H1 (cell line): ENCODE results near the gene PTH1R. TPM values are rescaled to one million over a fixed set of nuclear protein-coding genes. Genes with fewer than 3 reads are reported as not detected.

Experiments
- CTCF ChIA-PET: fragments of 300-600 bp; sonication (Branson Sonifier 250); formaldehyde crosslinking; loops from one replicate; lab custom pipeline; 2021; ENCODE audit not compliant: partially characterized antibody; lab: Charles Lee
- POLR2A ChIA-PET: fragments of 300-600 bp; sonication (Branson Sonifier 250); formaldehyde crosslinking; loops from one replicate; lab custom pipeline; 2021; ENCODE audit warnings: inconsistent platforms; ENCODE audit not compliant: partially characterized antibody; lab: Charles Lee
- DNase-seq, 2 experiments: peaks; one replicate each; pipeline versions ENCODE4 v3.0.0 to v3.0.0-alpha.2; 2010 to 2022; ENCODE audit warnings: low spot score in 2 of 2, low read depth in 1 of 2, mixed read lengths in 1 of 2
- FAIRE-seq: peaks from 2 replicates; lab custom pipeline; 2011; peaks lifted over from hg19 to GRCh38; lab: Jason Lieb, UNC
- H2AFZ ChIP-seq: 2 replicates; pipeline ENCODE4 v1.8.1; 2012; ENCODE audit warnings: low read length, inconsistent platforms
- H2AK5ac ChIP-seq: 2 replicates; pipeline ENCODE4 v1.6.1; 2013; ENCODE audit warnings: low read depth, low read length
- H2BK120ac ChIP-seq: replicated peaks from 2 replicates; pipeline ENCODE3; 2013; ENCODE audit warnings: low read depth, low read length, inconsistent platforms
- H2BK12ac ChIP-seq: 2 replicates; pipeline ENCODE4 v1.6.1; 2013; ENCODE audit warnings: low read depth, low read length
- H2BK15ac ChIP-seq: 2 replicates; pipeline ENCODE4 v1.6.1; 2013; ENCODE audit warnings: low read length
- H2BK20ac ChIP-seq: 2 replicates; pipeline ENCODE4 v1.6.1; 2013; ENCODE audit warnings: low read length
- H2BK5ac ChIP-seq: 2 replicates; pipeline ENCODE4 v1.6.1; 2013; ENCODE audit warnings: low read depth, low read length
- H3K14ac ChIP-seq: 2 replicates; pipeline ENCODE4 v1.6.1; 2013; ENCODE audit warnings: inconsistent platforms; ENCODE audit not compliant: insufficient read length
- H3K18ac ChIP-seq: 2 replicates; pipeline ENCODE4 v1.6.1; 2013; ENCODE audit warnings: low read length; ENCODE audit errors: extremely low read depth
- H3K23ac ChIP-seq: 2 replicates; pipeline ENCODE4 v1.6.1; 2013; ENCODE audit warnings: inconsistent platforms; ENCODE audit not compliant: insufficient read length
- H3K23me2 ChIP-seq: 2 replicates; pipeline ENCODE4 v1.6.1; 2013; ENCODE audit warnings: low read depth, low read length
- H3K27ac ChIP-seq: 2 replicates; pipeline ENCODE4 v1.6.1; 2011; ENCODE audit warnings: low read depth, low read length, inconsistent platforms
- H3K27me3 ChIP-seq, 4 experiments: replicated peaks in 1 of 4; 1 replicate in 1 of 4; 2 replicates in 3 of 4; pipeline versions ENCODE4 v1.6.1 to v1.8.1; 2011 to 2013; ENCODE audit warnings: low read length in 3 of 4, mild to moderate bottlenecking in 3 of 4, inconsistent platforms in 2 of 4, mixed read lengths in 2 of 4, moderate library complexity in 1 of 4; ENCODE audit not compliant: control insufficient read depth in 3 of 4, insufficient read depth in 3 of 4; ENCODE audit errors: extremely low read depth in 1 of 4
- H3K36me3 ChIP-seq, 4 experiments: 2 replicates each; pipeline versions ENCODE4 v1.6.1 to v1.8.1; 2011 to 2013; ENCODE audit warnings: mild to moderate bottlenecking in 4 of 4, low read length in 3 of 4, moderate library complexity in 2 of 4, control low read depth in 1 of 4, inconsistent platforms in 1 of 4; ENCODE audit not compliant: insufficient read depth in 4 of 4, control insufficient read depth in 2 of 4
- H3K4ac ChIP-seq: replicated peaks from 2 replicates; pipeline ENCODE3; 2013; ENCODE audit warnings: low read length, low read depth, mixed read lengths, inconsistent platforms; ENCODE audit not compliant: insufficient read length
- H3K4me1 ChIP-seq, 4 experiments: replicated peaks in 1 of 4; 1 replicate in 1 of 4; 2 replicates in 3 of 4; pipeline versions ENCODE4 v1.6.1 to v1.8.1; 2011 to 2013; ENCODE audit warnings: low read length in 3 of 4, inconsistent platforms in 2 of 4, mixed read lengths in 1 of 4; ENCODE audit not compliant: insufficient read depth in 4 of 4, control insufficient read depth in 3 of 4
- H3K4me2 ChIP-seq, 2 experiments: 2 replicates each; pipeline versions ENCODE4 v1.6.1 to v1.8.1; 2011 to 2013; ENCODE audit warnings: low read depth in 2 of 2, low read length in 2 of 2, control low read depth in 1 of 2, inconsistent platforms in 1 of 2, mild to moderate bottlenecking in 1 of 2; ENCODE audit not compliant: insufficient read depth in 1 of 2
- H3K4me3 ChIP-seq, 4 experiments: fragments of 200-600, 300-600 bp in 1 of 4; sonication (generic), shearing (Covaris generic), sonication (Bioruptor Twin) in 1 of 4; 2 replicates each; pipeline versions ENCODE4 v1.5.1 to v1.8.1; 2011 to 2016; ENCODE audit warnings: low read length in 4 of 4, low read depth in 3 of 4, control low read depth in 2 of 4, inconsistent platforms in 2 of 4, mild to moderate bottlenecking in 2 of 4, mixed read lengths in 1 of 4, moderate library complexity in 1 of 4; ENCODE audit not compliant: insufficient read depth in 2 of 4; ENCODE audit errors: extremely low read depth in 1 of 4
- H3K56ac ChIP-seq: replicated peaks from 2 replicates; pipeline ENCODE3; 2013; ENCODE audit warnings: low read depth, mild to moderate bottlenecking, mixed read lengths, low read length, inconsistent platforms; ENCODE audit not compliant: insufficient read length
- H3K79me1 ChIP-seq: 2 replicates; pipeline ENCODE4 v1.6.1; 2013; ENCODE audit warnings: low read depth, low read length, control low read depth
- H3K79me2 ChIP-seq, 2 experiments: 2 replicates each; pipeline versions ENCODE4 v1.6.1 to v1.8.1; 2012 to 2013; ENCODE audit warnings: low read length in 2 of 2, mild to moderate bottlenecking in 2 of 2, inconsistent platforms in 1 of 2; ENCODE audit not compliant: insufficient read depth in 2 of 2, control insufficient read depth in 1 of 2
- H3K9ac ChIP-seq, 4 experiments: replicated peaks in 1 of 4; 1 replicate in 1 of 4; 2 replicates in 3 of 4; pipeline versions ENCODE4 v1.6.1 to v1.8.1; 2011 to 2013; ENCODE audit warnings: low read depth in 3 of 4, low read length in 3 of 4, control low read depth in 2 of 4, mild to moderate bottlenecking in 2 of 4, moderate library complexity in 2 of 4, inconsistent platforms in 1 of 4; ENCODE audit errors: extremely low read depth in 1 of 4
- H3K9me3 ChIP-seq, 2 experiments: 2 replicates each; pipeline versions ENCODE4 v1.6.1 to v1.8.1; 2012 to 2013; ENCODE audit warnings: mild to moderate bottlenecking in 2 of 2, moderate library complexity in 2 of 2, control low read depth in 1 of 2, inconsistent platforms in 1 of 2, low read depth in 1 of 2, low read length in 1 of 2, mixed read lengths in 1 of 2; ENCODE audit not compliant: insufficient read depth in 2 of 2
- H4K20me1 ChIP-seq, 2 experiments: replicated peaks in 1 of 2; 2 replicates each; pipeline versions ENCODE3 to v1.8.1; 2011 to 2013; ENCODE audit warnings: inconsistent platforms in 2 of 2, low read length in 2 of 2, mild to moderate bottlenecking in 1 of 2; ENCODE audit not compliant: insufficient read depth in 2 of 2, control insufficient read depth in 1 of 2
- H4K5ac ChIP-seq: 2 replicates; pipeline ENCODE4 v1.6.1; 2013; ENCODE audit warnings: low read length, low read depth, mixed read lengths, inconsistent platforms; ENCODE audit not compliant: insufficient read length
- H4K8ac ChIP-seq: 2 replicates; pipeline ENCODE4 v1.8.0; 2013; ENCODE audit warnings: mild to moderate bottlenecking, moderate library complexity, low read length, inconsistent platforms; ENCODE audit not compliant: insufficient read depth; ENCODE audit errors: extremely low read depth
- H4K91ac ChIP-seq: replicated peaks from 2 replicates; pipeline ENCODE3; 2013; ENCODE audit warnings: low read length, mixed read lengths, inconsistent platforms; ENCODE audit not compliant: insufficient read length
- BCL11A ChIP-seq, 2 experiments: IDR thresholded peaks; one replicate each; pipeline ENCODE4 v1.6.1; 2011; ENCODE audit warnings: low read depth in 2 of 2, low read length in 2 of 2, mild to moderate bottlenecking in 2 of 2
- CEBPB ChIP-seq: IDR thresholded peaks from 2 replicates; pipeline ENCODE4 v1.6.1; 2012; ENCODE audit warnings: low read depth, low read length
- CREB1 ChIP-seq: IDR thresholded peaks from 2 replicates; pipeline ENCODE4 v1.6.1; 2012; ENCODE audit warnings: inconsistent platforms
- CTCF ChIP-seq, 3 experiments: IDR thresholded peaks; 1 replicate in 2 of 3; 2 replicates in 1 of 3; pipeline versions ENCODE4 v1.5.1 to v1.6.1; 2011; ENCODE audit warnings: low read length in 3 of 3, mild to moderate bottlenecking in 3 of 3, inconsistent platforms in 2 of 3, low read depth in 1 of 3, moderate library complexity in 1 of 3; ENCODE audit not compliant: insufficient read depth in 1 of 3; ENCODE audit errors: control extremely low read depth in 1 of 3
- FOSL1 ChIP-seq: IDR thresholded peaks from 2 replicates; pipeline ENCODE4 v1.6.1; 2011; ENCODE audit warnings: mild to moderate bottlenecking, low read depth, low read length, moderate library complexity; ENCODE audit not compliant: insufficient read depth
- RBBP5 ChIP-seq: IDR thresholded peaks from 2 replicates; pipeline ENCODE4 v1.7.1; 2012; ENCODE audit warnings: low read depth, mild to moderate bottlenecking, inconsistent platforms, low read length, moderate library complexity, borderline replicate concordance
- SP2 ChIP-seq: IDR thresholded peaks from 2 replicates; pipeline ENCODE4 v1.6.1; 2012; ENCODE audit warnings: mild to moderate bottlenecking, low read length, inconsistent platforms
- TBP ChIP-seq: IDR thresholded peaks from 2 replicates; pipeline ENCODE4 v1.6.1; 2011; ENCODE audit warnings: low read depth, low read length, improper control_type of control experiment
- YY1 ChIP-seq: IDR thresholded peaks from 2 replicates; pipeline ENCODE4 v1.6.1; 2011; ENCODE audit warnings: low read depth, mild to moderate bottlenecking, low read length
- WGBS, 2 experiments: shearing (Covaris generic) in 1 of 2; methylation state at CpG; one replicate each; pipeline versions ENCODE4 v1.1.6 to v1.1.7; 2013 to 2015; ENCODE audit warnings: low lambda C conversion rate in 2 of 2, mixed read lengths in 2 of 2, inconsistent platforms in 1 of 2, low coverage in 1 of 2, missing lambda C conversion rate in 1 of 2; ENCODE audit not compliant: insufficient replicate concordance in 2 of 2, insufficient coverage in 1 of 2, insufficient read length in 1 of 2; ENCODE audit errors: extremely low coverage in 1 of 2, missing lambda C conversion rate in 1 of 2; 5-methylcytosine and 5-hydroxymethylcytosine counted together
- polyA plus RNA-seq, 7 experiments: library from polyadenylated mRNA; depleted of rRNA in 3 of 7; stranded (reverse) in 5 of 7; unstranded in 2 of 7; fragments of >200 nt in 5 of 7; fragments of 200-250 nt in 2 of 7; gene quantifications; 1 replicate in 5 of 7; 2 replicates in 1 of 7; 4 replicates in 1 of 7; pipeline versions ENCODE4 v1.2.1 to v1.2.3, GENCODE V29; 2011 to 2013; ENCODE audit warnings: missing spikeins in 2 of 7, mixed read lengths in 2 of 7
- total RNA-seq: library from RNA; stranded (reverse); fragmentation: NEBNext Ultra II Directional; extraction: Animal tissue kit (Norgen Biotek cat#: 25700); gene quantifications from 2 replicates; pipeline ENCODE4 v1.2.1, GENCODE V29; 2021
- TF ChIP-seq, protein P1 (sequence below): IDR thresholded peaks from 2 replicates; pipeline ENCODE4 v1.6.1; 2012; ENCODE audit warnings: low read length, inconsistent platforms

The PTH1R gene
- total and polyA plus RNA-seq, 2 of the 8 experiments (the other 6 are each of a cell fraction or from before 2014, with no cell fraction given): 0.57 to 1.5 TPM

DNA sequence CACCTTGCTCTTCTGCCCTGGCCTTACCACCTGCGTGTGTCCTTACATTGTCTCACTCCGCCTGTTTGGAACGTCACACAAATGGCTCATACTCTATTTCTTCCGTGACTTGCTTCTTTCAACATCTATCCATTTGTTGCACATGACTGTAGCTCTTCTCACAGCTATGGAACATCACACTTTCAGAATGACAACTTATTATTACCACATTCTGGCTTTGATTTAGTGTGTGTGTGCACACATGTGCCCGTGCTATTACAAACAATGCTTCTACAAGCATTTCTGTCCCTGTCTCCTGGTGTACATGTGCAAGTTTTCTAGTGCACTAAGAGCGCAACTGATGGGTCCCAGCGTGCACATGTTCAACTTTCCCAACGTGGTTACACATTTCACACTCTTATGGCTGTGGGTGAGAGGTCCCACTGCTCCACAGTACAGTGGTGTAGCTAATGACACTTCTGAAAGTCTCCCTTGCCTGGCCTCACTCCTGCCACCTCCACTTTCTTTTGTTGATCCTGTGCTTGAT, 37.8 kb downstream of the PTH1R start:
- Histone ChIP-seq H3K18ac (no peak overlapping the region), H3K23me2 (no peaks in the 10 kb centered on the region), H3K36me3 (peaks cover 5 to 25% (median 13%) of the 10 kb centered on the region in 4 experiments; a peak in 7 of 8 replicates), H3K4me1 (no peaks in the 10 kb centered on the region), H2AFZ (no peak overlapping the region), H3K23ac (no peak overlapping the region), H4K5ac (no peak overlapping the region), H3K27me3 (no peaks in the 10 kb centered on the region), H2BK20ac (no peak overlapping the region), H2BK120ac (no peak overlapping the region), H4K8ac (no peak overlapping the region), H3K79me2 (no peaks in the 10 kb centered on the region), H3K4me3 (no peak overlapping the region), H2BK5ac (no peak overlapping the region), H3K79me1 (no peaks in the 10 kb centered on the region), H2AK5ac (no peak overlapping the region), H3K9me3 (peaks cover 3 to 4% of the 10 kb centered on the region in 2 experiments; a peak in 2 of 4 replicates), H2BK15ac (no peak overlapping the region), H3K27ac (no peak overlapping the region), H4K20me1 (peaks cover 0 to 1% of the 10 kb centered on the region in 2 experiments), H3K4me2 (no peak overlapping the region), H3K56ac (no peak overlapping the region), H3K14ac (no peak overlapping the region), H3K4ac (no peak overlapping the region), H4K91ac (no peak overlapping the region), H2BK12ac (no peak overlapping the region), H3K9ac (no peak overlapping the region)
- ChIA-PET CTCF (interaction anchor here (0.6 to 3.2 kb wide), 6 partner anchors 8 to 252 kb away, joined by 3 to 28 read pairs (median 3); no protein-coding TSS in a partner anchor), POLR2A (interaction anchor here (0.9 to 1.6 kb wide), 3 partner anchors 8 to 209 kb away, joined by 3 to 5 read pairs (median 4); partner anchors contain the start of gene NBEAL2)
- FAIRE-seq (no peak), DNase-seq (no peak)
- WGBS, 2 experiments: 94% methylated on average over 8 of the region's 8 CpGs; no CpG with 5 or more reads in 1 of the 2 experiments
- TF ChIP-seq CTCF (IDR thresholded peaks at IDR 0.05; ENCODE audit: control extremely low read depth in 1 of 3, insufficient read depth in 1 of 3, low read depth in 1 of 3, low read length in 3 of 3) (no peak), YY1 (no peak), TBP (no peak), BCL11A (IDR thresholded peaks at IDR 0.05; ENCODE audit: low read depth in 2 of 2, low read length in 2 of 2) (no peak), CEBPB (no peak), RBBP5 (no peak), CREB1 (no peak), SP2 (no peak), FOSL1 (no peak)
- TF ChIP-seq, protein P1, sequence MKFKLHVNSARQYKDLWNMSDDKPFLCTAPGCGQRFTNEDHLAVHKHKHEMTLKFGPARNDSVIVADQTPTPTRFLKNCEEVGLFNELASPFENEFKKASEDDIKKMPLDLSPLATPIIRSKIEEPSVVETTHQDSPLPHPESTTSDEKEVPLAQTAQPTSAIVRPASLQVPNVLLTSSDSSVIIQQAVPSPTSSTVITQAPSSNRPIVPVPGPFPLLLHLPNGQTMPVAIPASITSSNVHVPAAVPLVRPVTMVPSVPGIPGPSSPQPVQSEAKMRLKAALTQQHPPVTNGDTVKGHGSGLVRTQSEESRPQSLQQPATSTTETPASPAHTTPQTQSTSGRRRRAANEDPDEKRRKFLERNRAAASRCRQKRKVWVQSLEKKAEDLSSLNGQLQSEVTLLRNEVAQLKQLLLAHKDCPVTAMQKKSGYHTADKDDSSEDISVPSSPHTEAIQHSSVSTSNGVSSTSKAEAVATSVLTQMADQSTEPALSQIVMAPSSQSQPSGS: no peak
